GM19023 (cell line): ENCODE results near the gene ADH1C.
"Not testable (repeated sequence)": the region's sequence is repeated elsewhere in the genome, so short reads cannot be mapped to it uniquely, and the experiment has no call there.

Source experiments
- ATAC-seq: cut with Tn5 transposase; IDR thresholded peaks from one replicate; pipeline ENCODE4 v1.9.1; 2021; ENCODE audit warnings: mild to moderate bottlenecking, moderate library complexity; ENCODE audit not compliant: unreplicated experiment

Gene ADH1C

DNA sequence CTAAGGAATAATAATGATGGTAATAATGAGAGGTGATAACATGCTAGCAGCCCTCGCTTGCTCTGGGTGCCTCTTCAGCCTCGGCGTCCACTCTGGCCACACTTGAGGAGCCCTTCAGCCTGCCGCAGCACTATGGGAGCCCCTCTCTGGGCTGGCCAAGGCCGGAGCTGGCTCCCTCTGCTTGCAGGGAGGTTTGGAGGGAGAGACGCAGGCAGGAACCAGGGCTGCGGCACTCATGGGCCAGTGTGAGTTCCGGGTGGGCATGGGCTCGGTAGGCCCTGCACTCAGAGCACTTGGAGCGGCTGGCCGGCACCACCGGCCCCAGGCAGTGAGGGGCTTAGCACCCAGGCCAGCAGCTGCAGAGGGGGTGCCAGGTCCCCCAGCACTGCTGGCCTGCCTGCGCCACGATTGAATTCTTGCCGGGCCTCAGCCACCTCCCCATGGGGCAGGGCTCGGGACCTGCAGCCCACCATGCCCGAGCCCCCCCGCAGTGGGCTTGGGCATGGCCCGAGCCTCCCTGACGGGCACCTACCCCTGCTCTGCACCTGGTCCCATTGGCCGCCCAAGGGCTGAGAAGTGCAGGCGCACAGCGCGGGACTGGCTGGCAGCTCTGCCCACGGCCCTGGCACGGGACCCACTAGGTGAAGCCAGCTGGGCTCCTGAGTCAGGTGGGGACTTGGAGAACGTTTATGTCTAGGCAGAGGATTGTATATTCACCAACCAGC lies 7.1 kb upstream of the ADH1C start:
- ATAC-seq: no peak

DNA sequence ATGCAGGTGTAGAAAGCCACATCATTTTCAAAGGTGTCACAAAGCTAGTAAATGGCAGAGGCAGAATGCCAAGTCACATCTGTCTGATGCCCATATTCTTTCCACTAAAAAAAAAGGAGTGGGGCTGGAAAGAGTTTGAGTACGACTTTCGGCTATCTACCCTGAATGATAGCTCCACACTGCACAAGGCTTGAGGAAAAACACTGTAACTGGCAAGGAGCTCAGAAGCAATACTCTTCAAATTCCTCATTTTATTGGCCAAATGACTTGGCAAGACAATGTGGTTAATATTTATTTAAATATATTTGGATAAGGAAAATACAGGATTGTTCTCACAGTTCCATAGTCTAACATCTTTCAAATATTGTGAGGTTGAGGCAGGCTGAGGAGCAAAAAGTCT lies 5.4 kb upstream of the ADH1C start:
- ATAC-seq: no peak

DNA sequence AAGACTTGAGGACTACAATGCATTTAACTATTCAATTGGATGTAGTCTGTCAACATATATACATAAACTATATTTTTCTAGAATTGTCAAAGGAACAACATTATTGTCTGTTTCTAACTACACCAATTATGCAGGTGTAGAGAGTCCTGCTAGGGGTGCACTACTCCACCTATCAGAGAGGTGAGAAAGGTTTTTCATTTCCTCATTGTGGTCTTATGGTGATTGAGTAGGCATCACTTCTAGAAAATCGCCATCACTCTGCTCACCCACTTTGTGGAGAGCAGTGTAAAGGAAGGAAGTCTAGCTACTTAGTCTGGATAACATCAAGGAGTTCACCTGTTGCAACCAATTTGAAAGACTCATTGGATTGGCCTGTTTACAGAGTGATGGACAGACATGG lies 4.4 kb upstream of the ADH1C start:
- peak; percentile 71 for ATAC-seq

DNA sequence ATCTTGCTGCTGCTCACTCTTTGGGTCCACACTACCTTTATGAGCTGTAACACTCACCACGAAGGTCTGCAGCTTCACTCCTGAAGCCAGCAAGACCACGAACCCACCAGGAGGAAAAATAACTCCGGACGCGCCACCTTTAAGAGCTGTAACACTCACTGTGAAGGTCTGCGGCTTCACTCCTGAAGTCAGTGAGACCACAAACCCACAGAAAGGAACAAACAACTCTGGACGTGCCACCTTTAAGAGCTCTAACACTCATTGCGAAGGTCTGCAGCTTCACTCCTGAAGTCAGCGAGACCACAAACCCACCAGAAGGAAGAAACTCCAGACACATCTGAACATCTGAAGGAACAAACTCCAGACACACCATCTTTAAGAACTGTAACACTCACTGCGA lies 3.6 kb upstream of the ADH1C start:
- ATAC-seq: not testable (repeated sequence)

DNA sequence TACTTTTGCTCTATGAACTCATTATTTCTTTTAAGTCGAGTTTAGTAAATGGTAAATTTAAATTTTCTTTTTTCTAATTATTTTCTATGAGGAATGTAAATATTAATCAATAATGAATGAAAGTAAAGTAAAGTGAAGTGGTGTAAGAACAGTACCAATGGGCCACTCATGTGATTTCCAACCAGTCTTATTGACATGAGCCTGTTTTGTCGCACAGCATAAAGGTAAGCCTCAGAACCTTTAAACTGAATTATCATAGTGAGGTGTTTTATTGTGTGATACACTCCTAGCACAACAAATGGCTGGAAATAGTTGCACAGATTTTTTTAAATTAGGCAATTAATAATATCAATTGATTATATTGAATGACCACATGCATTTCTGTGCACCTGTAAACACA lies 1.1 kb downstream of the ADH1C start:
- ATAC-seq: no peak

DNA sequence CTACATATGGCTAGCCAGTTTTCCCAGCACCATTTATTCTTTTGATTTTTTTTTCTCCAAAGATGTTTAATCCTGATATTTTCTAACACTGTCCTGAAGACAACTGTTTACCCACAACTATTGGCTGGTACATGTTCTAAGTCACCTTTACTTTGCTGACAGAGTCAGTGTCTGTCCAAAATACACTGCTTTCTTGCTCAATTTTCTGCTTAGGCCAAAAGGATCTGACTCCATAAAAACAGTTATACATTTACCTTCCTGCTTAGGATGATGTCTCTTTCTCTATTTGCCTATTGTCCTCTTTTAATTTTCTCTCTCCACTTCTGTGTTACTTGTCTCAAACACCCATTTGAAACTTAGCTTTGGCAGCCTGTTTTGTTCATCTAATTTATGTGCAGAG lies 3.2 kb downstream of the ADH1C start:
- no peak for ATAC-seq

DNA sequence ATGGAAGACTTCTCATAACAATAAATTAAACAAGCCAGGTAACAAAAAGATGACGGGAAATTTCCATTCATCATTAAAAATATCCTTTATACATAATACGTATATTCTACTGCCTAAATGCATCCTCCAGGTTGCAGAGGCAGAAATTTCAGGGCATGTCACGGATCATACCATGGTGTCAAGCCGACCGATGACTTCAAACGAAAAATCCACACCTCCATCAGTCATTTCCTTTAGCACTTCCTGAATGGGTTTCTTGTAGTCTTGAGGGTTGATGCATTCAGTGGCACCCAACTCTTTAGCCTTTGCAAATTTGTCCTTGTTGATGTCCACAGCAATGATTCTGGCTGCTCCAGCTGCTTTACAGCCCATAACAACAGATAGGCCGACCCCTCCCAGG lies 9.9 kb downstream of the ADH1C start:
- not testable (repeated sequence) for ATAC-seq

DNA sequence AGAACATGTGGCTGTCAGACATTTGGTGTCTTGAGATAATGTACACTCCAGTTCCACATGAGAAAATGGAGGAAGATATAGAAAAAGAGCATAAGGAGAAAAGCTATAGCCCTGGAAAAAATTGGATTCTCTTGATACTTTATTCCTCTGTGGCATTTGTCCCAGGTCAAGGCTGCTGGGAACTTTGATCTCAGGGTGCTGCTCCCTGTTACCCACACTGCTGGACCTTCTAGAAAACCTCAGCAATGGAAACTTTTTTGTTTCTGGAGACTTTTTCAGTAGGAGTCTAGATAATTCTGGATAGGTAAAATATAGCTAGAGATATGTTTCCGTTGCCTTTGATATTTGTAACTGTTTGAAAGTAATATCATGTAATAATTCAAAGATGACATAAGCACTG lies 11.1 kb downstream of the ADH1C start:
- ATAC-seq: no peak

DNA sequence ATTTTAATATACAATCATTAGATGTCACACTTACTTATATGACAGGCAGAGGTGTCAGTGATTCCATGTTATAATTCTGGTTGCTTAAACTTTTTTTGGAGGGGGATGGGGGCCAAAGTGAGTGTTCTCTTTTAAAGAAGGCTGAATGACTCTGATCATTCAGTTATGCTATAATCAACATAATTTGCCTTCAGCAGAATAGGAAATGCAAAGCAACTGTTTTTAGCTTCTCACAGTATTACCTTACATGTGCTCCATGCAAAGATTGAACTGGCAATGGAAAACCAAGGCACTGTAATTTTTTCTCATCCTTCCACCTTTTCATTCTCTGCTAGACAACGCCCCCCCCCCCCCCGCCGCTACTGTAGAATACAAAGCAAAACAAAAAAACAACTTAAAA lies 13.4 kb downstream of the ADH1C start:
- ATAC-seq: no peak

DNA sequence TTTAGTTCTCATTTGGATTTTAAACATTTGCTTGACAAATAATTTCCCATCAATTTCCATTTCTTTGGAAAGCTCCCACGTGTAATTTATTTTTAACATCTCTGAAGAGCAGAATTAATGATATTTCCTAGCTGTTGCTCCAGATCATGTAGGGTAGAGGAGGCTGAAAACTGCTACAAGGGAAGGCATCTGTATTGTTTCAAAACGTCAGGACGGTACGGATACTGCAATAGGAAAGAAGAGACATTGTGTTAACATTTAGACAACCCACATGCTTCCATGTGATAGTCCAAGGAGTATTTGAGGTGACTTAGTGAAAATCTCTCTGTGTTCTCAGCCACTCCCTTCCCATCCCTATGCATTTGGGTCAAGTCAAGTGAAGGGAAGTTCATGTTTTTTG lies 16.0 kb downstream of the ADH1C start:
- no peak for ATAC-seq

DNA sequence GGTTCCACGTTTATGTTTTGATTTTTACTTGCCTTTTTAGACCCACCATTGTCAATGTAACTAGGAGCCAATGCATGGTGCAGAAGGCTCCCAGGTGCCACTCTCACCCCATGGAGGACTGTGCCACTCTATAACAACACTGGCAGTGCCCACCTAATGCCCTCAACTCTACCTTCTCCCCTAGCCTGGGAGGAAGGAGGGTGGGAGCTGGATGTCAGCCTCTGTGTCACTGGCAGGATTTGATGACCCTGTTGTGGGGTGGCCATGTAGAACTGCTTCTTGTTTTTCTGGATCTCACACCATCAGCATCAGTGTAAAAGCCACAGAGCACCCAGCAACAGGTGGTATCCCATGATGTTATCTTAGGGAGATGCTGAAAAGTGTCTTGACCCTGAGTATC lies 17.7 kb downstream of the ADH1C start:
- no peak for ATAC-seq

DNA sequence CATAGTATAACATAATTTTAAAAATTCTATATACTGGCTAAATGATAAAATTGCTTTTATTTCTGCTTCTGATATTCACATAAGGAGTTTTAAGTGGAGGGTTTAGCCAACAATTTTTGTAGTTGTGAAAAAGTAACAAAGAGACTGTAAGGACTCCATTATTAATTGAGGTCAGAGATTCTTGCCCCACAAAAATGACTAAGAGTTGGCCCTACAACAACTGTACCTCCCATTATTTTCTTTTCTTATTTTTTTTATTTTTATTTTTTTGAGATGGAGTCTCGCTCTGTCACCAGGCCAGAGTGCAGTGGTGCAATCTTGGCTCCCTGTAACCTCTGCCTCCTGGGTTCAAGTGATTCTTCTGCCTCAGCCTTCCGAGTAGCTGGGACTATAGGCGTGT lies 21.9 kb downstream of the ADH1C start:
- no peak for ATAC-seq

DNA sequence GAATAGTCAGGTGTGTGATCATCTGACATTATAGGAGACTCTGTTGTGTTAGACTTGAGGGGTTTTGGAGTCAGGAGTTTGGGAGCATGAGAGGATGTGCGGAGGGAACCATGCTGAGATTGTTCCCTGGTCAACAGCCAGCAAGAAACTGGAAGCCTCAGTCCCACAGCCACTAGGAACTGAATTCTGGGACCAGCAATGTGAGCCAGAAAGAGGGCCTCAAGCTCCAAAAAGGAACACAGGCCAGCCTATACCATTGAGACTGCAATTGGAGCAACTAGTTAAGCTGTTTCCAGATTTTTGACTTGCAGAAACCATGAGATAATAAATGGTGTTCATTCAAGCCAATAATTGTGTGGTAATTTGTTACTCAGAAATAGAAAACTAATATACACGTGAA lies 22.7 kb downstream of the ADH1C start:
- ATAC-seq: no peak

DNA sequence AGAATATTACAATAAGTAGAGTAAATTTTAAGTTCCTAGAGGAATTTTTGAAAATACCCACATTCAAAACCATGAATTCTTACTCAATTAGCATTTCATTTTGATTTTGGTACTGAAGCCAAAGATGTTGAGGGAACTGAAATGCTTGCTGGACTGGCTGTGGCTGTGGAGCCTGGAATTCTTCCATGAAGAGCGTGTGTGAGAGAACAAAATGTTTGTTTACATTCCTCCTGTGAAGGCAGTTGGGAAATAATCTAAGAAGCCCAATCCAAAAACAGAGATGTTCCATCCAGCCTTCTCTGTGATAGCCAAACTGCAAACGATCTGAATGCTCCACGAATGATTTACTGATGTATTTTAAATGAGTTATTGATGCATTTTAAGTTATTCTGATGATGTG lies 27.6 kb downstream of the ADH1C start:
- ATAC-seq: no peak

DNA sequence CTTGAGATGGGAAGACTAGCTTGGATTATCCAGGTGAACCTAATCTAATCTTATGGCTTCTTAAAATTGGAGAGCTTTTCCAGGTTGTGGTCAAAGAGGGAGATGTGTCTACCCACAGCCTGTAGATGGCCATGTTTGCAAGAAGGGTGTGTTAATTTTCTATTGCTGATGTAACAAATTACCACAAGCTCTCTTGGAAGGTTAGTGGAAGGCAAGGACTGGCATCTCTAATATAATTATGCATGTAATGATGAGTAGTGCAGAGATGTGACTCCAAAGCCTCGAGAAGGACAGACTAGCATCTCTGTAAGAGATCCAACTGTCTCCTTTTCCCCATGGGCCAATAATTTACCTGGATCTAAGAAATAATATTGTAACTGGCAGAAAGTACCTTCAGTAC lies 28.2 kb downstream of the ADH1C start:
- no peak for ATAC-seq

DNA sequence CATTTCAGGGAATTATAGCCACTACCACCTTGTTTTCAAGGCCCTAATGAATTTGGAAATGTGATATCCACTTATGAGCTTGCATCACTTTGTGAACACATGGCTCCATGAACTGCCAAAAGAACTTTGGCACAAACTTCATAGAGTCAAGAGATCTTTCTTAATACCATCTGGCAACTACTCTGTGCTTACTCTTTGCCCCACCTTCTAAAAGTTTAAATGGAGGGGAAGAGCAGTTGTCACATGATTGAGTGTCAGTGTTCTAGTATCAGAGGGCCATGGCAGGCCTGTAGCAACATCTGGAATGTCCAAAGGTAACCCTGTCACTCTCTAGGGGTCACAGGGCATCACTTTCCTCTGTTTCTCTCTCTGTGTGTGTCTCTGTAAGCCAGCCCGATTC lies 28.8 kb downstream of the ADH1C start:
- ATAC-seq: no peak

DNA sequence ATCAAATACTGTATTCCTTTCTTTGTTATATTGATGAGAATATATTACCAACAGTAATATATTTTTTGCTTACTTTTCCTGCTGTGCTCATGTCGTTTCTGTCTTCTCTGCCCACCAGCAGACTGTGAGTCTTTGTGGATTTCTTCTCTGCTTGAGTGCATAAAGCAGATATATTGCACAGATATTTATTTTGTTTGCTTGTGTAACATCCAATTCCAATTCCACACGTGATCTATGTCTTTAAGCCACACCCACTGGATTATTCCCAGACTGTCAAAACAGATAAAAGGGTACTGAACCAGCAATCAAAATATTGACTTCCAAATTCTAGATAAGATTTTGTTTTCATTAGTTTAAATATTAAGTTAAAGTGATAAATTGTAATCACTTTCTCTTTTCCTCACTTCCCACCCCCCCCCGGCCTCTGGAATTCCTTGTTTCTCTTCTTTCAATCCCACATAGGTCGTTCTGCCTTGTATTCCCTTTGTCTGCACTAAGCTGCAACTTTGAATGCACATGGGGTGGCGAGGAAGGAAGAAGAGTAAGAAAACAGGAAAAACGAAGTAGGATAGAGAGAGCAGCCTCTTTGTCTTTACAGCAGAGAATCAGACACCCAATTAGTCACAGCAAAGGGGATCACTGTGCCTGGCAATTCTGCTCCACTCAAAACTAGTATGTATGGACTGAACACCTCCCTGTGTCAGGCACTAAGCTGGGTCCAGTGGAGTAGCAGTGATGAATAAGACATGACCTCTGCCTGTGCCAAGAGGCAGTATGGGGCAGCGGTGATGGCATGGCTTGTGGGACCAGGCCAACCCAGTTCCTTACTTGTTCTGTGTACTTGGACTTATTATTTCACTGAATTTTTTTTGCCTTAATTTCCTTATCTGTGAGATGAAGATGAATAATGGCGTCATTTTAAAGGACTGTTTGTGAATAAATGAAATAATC lies 31.0 kb downstream of the ADH1C start, which contains the start of gene ADH1B:
Gene ADH1B (minus strand): TSS at position 161 of the 951 bp plus-strand sequence. CDS start 70 bp downstream, at position 91.
- no peak for ATAC-seq

DNA sequence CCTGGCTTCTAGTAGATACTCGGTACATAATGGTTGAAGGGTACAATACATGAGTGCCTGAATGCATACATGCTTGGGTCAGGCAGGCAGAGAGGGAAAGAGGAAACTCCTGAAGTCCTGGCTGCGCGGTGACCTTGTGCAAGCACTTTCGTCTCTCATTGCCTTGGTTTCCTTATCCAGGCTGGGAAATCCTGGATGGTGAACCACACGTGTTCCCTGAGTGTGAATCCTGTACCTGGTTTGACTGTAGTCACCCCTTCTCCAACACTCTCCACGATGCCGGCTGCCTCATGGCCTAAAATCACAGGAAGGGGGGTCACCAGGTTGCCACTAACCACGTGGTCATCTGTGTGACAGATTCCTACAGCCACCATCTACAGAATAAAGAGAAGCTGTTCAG lies 34.7 kb downstream of the ADH1C start:
- ATAC-seq: not testable (repeated sequence)

DNA sequence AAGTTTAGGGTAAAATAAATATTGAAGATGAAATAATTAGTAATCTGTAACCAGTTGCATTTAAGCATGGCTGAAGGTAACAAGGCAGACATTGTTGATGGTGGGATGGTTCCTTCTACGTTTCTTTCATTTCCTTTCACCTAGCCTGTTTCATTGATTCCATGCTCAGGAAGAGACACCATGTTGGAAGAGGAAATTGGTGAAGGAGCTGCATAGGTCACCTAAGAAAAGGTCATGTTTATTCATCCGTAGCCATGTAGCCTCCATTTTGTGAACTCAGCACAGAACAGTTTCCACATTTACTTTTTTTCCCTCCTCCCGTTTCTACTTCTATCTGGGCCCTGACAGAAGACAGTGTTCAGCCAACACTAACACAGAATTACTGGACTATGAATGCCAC lies 35.2 kb downstream of the ADH1C start:
- no peak for ATAC-seq

DNA sequence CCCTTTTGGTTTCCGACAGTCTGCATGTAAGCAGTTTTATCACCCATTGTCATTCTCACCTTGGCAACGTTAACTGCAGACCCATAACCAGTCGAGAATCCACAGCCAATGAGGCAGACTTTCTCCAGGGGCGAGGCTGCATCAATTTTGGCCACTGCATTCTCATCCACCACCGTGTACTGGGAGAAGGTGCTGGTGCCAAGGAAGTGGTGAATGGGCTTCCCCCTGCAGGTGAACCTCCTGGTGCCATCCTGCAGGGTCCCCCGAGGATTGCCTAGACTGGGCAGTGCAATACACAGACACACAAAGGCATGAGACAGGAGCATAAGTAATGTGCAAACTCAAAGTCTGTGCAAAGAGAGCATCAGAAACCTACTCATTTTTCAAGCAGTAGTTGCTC lies 36.7 kb downstream of the ADH1C start:
- no peak for ATAC-seq

DNA sequence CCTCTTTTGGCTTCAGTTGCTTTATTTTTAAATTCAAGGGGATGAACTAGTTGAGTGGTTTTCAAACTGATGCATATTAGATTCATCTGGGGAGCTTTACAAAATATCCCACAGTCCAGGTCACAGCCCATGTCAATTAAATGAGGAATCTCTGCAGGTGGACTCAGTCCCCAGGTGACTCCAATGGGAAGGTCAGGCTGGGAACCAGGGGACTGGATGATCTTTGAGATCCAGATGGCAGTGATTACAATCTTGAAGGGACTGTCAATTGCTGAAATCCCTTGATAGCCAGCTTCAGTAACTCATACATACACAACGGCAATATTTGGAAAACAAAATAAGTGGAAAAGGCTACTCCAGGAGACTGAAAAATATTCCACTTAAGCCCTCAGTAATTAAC lies 38.3 kb downstream of the ADH1C start:
- no peak for ATAC-seq

DNA sequence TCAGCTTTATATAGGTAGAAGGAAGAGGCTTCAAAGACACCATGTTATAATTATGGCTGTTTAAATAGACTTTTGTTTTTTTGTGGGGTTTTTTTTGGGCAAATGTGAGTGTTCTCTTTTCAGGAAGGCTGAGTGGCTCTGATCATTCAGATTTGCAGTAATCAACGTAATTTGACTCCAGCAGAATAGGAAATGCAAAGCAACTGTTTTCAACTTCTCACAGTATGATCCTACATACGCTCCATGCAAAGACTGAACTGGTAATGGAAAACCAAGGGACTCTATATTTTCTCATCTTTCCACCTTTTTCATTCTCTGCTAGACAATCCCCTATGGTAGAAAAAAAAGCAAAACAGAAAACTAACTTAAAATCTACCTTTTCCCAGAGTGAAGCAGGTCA lies 42.2 kb downstream of the ADH1C start:
- ATAC-seq: no peak
